Prostate gland (tissue), 2 donors: Measurements from ENCODE around the gene CLDN3.

ENCODE experiments used
- POLR2A ChIP-seq: fragments of 450-650 bp; IDR thresholded peaks from one replicate; pipeline ENCODE4 v1.6.1; 2016; ENCODE audit warnings: antibody characterized with exemption, mild to moderate bottlenecking
- POLR2AphosphoS5 ChIP-seq: sonication (generic); formaldehyde crosslinking; IDR thresholded peaks from one replicate; pipeline ENCODE4 v1.6.1; 2017; ENCODE audit warnings: antibody characterized with exemption
- TF ChIP-seq, protein P1 (sequence below), 4 experiments: fragments of 200-600 bp in 2 of 4; fragments of 450-650 bp in 2 of 4; sonication (generic) in 2 of 4; IDR thresholded peaks; 1 replicate in 3 of 4; 2 replicates in 1 of 4; pipeline ENCODE4 v1.5.1; 2016 to 2019; ENCODE audit warnings: antibody characterized with exemption in 4 of 4, mild to moderate bottlenecking in 2 of 4, moderate library complexity in 2 of 4

DNA sequence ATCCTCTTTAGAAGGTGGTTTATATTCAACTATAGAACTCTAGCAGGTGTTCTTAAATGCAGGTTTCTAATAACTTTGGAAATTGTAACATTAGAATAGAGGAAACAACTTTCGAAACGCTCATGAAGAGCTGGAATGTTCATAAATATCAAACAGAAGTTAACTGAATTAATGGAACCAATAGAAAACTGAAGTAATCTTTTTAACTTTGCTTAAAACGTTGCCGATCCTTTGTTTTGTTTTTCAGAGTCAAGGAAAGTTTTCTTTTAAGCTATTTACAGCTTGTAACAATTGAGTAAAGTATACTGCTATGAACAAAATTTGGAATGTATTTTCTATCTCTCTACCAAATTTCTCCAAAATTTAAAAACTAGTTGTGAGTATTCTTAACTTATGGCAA, 19.0 kb upstream of the CLDN3 start:
- TF ChIP-seq, protein P1, sequence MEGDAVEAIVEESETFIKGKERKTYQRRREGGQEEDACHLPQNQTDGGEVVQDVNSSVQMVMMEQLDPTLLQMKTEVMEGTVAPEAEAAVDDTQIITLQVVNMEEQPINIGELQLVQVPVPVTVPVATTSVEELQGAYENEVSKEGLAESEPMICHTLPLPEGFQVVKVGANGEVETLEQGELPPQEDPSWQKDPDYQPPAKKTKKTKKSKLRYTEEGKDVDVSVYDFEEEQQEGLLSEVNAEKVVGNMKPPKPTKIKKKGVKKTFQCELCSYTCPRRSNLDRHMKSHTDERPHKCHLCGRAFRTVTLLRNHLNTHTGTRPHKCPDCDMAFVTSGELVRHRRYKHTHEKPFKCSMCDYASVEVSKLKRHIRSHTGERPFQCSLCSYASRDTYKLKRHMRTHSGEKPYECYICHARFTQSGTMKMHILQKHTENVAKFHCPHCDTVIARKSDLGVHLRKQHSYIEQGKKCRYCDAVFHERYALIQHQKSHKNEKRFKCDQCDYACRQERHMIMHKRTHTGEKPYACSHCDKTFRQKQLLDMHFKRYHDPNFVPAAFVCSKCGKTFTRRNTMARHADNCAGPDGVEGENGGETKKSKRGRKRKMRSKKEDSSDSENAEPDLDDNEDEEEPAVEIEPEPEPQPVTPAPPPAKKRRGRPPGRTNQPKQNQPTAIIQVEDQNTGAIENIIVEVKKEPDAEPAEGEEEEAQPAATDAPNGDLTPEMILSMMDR (IDR thresholded peaks at IDR 0.05) = no peak
- TF ChIP-seq POLR2A = no peak
- TF ChIP-seq POLR2AphosphoS5 = no peak
